Endothelial cell (in vitro differentiated cells): ENCODE results near the gene SHLD2. TPM values are rescaled to one million over a fixed set of nuclear protein-coding genes. Genes with fewer than 3 reads are reported as not detected.
A peak's percentile ranks its signal among the peaks of the same experiment; 100 is the strongest.

Experiments used
- DNase-seq: peaks from one replicate; pipeline ENCODE4 v3.0.0; 2021; ENCODE audit warnings: low spot score
- H3K27ac Mint-ChIP-seq: one replicate; pipeline ENCODE4 v1.8.0; 2021; ENCODE audit warnings: mixed read lengths, inconsistent platforms; ENCODE audit not compliant: unreplicated experiment
- H3K27me3 Mint-ChIP-seq: one replicate; pipeline ENCODE4 v1.8.0; 2021; ENCODE audit warnings: mild to moderate bottlenecking, moderate library complexity, mixed read lengths, inconsistent platforms; ENCODE audit not compliant: unreplicated experiment
- H3K36me3 Mint-ChIP-seq: one replicate; pipeline ENCODE4 v1.8.0; 2021; ENCODE audit warnings: mild to moderate bottlenecking, low read depth, mixed read lengths, inconsistent platforms; ENCODE audit not compliant: unreplicated experiment
- H3K4me1 Mint-ChIP-seq: one replicate; pipeline ENCODE4 v1.8.0; 2021; ENCODE audit warnings: mild to moderate bottlenecking, mixed read lengths, inconsistent platforms; ENCODE audit not compliant: unreplicated experiment
- H3K4me3 Mint-ChIP-seq: one replicate; pipeline ENCODE4 v1.8.0; 2021; ENCODE audit warnings: mild to moderate bottlenecking, mixed read lengths, inconsistent platforms; ENCODE audit not compliant: unreplicated experiment
- H3K9me3 Mint-ChIP-seq: one replicate; pipeline ENCODE4 v1.8.0; 2021; ENCODE audit warnings: mixed read lengths, inconsistent platforms; ENCODE audit not compliant: unreplicated experiment
- long read RNA-seq: library from polyadenylated mRNA; unstranded; transcript quantifications from one replicate; pipeline ENCODE4 v2.0.0, GENCODE V29; 2020; ENCODE audit not compliant: unreplicated experiment
- total RNA-seq: library from RNA; stranded (reverse); fragmentation: NEBNext Ultra II Directional; extraction: Animal tissue kit (Norgen Biotek cat#: 25700); gene quantifications from one replicate; pipeline ENCODE4 v1.2.1, GENCODE V29; 2021; ENCODE audit not compliant: unreplicated experiment
- TF ChIP-seq, protein P1 (sequence below): fragments of 200-600 bp; sonication (generic); IDR thresholded peaks from one replicate; pipeline ENCODE4 v1.5.0; 2021; ENCODE audit warnings: antibody characterized with exemption; ENCODE audit not compliant: unreplicated experiment

The SHLD2 gene, protein sequence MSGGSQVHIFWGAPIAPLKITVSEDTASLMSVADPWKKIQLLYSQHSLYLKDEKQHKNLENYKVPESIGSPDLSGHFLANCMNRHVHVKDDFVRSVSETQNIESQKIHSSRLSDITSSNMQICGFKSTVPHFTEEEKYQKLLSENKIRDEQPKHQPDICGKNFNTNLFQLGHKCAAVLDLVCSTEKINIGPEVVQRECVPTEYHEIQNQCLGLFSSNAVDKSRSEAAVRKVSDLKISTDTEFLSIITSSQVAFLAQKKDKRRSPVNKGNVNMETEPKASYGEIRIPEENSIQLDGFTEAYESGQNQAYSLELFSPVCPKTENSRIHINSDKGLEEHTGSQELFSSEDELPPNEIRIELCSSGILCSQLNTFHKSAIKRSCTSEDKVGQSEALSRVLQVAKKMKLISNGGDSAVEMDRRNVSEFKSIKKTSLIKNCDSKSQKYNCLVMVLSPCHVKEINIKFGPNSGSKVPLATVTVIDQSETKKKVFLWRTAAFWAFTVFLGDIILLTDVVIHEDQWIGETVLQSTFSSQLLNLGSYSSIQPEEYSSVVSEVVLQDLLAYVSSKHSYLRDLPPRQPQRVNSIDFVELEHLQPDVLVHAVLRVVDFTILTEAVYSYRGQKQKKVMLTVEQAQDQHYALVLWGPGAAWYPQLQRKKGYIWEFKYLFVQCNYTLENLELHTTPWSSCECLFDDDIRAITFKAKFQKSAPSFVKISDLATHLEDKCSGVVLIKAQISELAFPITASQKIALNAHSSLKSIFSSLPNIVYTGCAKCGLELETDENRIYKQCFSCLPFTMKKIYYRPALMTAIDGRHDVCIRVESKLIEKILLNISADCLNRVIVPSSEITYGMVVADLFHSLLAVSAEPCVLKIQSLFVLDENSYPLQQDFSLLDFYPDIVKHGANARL
- total RNA-seq, result 16.1 TPM
- long read RNA-seq, partial matches to known transcripts, result 2 of 5 reads
- long read RNA-seq, other reads (novel, unspliced or antisense), result 2 of 5 reads

DNA sequence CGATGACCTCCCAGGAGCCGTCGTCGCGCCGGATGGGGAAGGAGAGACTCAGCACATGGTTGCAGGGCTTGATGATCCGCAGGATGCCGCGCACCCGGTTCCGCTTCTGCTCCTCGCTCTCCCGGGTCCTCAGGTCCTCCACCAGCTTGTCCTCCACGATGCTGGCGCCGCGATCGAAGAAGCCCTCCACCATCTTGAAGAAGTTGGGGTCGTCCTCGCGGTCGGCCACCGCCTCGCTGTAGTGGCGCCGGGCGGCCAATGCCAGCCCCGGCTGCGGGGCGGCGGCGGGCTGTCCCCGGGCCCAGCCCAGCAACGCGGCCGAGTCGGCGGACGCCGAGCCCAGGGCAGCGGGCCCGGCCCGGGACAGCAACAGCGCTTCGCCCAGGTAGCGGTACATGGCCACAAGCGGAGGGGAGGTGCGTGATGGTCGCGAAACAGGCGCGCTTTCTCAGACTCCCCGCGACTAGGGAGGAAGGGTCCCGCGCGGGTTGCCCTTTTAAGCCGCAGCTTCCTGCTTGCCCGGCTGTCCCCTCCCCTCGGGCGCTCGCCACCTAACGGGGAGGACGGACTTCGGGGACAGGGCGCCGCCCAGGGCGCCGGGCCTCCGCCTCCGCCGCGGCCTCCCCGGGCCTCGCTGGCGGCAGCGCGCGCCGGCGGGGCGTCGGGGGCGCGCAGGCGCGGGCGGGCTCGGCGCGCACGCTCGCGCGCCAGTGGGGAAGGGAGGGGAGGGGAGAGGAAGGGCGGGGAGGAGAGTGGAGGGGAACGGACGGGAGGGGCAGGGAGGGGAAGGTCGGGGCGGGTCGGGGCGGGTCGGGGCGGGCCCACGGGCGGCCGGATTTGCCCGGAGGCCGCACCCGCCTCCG, at the start of gene SHLD2, which contains the start of gene GLUD1:
Gene SHLD2 (plus strand): TSS at position 834 of the 863 bp plus-strand sequence. CDS start 56,149 bp downstream, outside the sequence.
Gene GLUD1 (minus strand): TSS at position 471 of the 863 bp plus-strand sequence. CDS start 74 bp downstream, at position 397.
- peaks cover 10% of the 10 kb centered on the region for H3K27me3 Mint-ChIP-seq

DNA sequence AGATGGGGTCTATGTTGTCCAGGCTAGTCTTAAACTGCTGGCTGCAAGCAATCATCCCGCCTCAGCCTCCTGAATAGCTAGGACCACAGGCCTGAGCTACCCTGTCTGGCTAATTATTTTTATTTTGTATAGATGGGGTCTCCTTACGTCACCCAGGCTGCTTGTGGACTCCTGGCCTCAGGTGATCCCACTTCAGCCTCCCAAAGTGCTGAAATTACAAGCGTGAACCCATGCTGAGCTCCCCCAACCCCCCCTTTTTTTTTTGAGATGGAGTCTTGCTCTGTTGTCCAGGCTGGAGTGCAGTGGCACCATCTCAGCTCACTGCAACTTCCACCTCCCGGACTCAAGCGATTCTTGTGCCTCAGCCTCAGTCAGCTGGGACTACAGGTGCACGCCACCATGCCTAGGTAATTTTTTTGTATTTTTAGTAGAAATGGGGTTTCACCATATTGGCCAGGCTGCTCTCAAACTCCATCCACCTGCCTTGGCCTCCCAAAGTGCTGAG, 49.5 kb upstream of the SHLD2 start:
- H3K27ac Mint-ChIP-seq, result no peak overlapping the region
- no peaks in the 10 kb centered on the region for H3K4me1 Mint-ChIP-seq
- no peaks in the 10 kb centered on the region for H3K9me3 Mint-ChIP-seq
- TF ChIP-seq, protein P1, sequence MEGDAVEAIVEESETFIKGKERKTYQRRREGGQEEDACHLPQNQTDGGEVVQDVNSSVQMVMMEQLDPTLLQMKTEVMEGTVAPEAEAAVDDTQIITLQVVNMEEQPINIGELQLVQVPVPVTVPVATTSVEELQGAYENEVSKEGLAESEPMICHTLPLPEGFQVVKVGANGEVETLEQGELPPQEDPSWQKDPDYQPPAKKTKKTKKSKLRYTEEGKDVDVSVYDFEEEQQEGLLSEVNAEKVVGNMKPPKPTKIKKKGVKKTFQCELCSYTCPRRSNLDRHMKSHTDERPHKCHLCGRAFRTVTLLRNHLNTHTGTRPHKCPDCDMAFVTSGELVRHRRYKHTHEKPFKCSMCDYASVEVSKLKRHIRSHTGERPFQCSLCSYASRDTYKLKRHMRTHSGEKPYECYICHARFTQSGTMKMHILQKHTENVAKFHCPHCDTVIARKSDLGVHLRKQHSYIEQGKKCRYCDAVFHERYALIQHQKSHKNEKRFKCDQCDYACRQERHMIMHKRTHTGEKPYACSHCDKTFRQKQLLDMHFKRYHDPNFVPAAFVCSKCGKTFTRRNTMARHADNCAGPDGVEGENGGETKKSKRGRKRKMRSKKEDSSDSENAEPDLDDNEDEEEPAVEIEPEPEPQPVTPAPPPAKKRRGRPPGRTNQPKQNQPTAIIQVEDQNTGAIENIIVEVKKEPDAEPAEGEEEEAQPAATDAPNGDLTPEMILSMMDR, result no peak
- no peaks in the 10 kb centered on the region for H3K27me3 Mint-ChIP-seq
- no peak overlapping the region for H3K4me3 Mint-ChIP-seq
- no peak for DNase-seq
- peaks cover 6% of the 10 kb centered on the region for H3K36me3 Mint-ChIP-seq

More for the DNA sequence above, at the start of gene SHLD2, which contains the start of gene GLUD1:
- H3K4me1 Mint-ChIP-seq, result peaks cover 28% of the 10 kb centered on the region
- TF ChIP-seq, protein P1, result no peak
- H3K27ac Mint-ChIP-seq, result peak within 1 kb of the TSS; percentile 93
- H3K9me3 Mint-ChIP-seq, result no peaks in the 10 kb centered on the region
- H3K4me3 Mint-ChIP-seq, result peak within 1 kb of the TSS; percentile 97
- peaks cover 4% of the 10 kb centered on the region for H3K36me3 Mint-ChIP-seq
- DNase-seq, result peak; percentile 90

DNA sequence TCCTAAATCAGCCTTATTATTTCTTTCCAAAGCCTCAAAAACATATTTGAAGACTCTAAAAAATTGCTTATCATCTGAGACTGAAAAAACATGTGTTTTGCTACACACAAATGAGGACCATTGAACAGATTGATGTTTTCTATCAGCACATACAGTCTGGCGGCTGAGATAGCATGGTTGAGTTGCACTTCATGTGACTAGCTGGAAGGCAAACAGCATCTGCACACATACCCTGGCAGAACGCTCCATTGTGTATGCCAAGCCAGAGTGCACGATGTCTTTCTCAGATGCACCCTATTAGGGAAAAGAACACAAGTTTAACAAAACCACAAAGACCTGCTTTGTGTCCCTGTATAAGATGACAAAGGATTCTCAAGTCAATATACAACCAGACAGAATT, 41.9 kb upstream of the SHLD2 start:
- DNase-seq, result no peak

DNA sequence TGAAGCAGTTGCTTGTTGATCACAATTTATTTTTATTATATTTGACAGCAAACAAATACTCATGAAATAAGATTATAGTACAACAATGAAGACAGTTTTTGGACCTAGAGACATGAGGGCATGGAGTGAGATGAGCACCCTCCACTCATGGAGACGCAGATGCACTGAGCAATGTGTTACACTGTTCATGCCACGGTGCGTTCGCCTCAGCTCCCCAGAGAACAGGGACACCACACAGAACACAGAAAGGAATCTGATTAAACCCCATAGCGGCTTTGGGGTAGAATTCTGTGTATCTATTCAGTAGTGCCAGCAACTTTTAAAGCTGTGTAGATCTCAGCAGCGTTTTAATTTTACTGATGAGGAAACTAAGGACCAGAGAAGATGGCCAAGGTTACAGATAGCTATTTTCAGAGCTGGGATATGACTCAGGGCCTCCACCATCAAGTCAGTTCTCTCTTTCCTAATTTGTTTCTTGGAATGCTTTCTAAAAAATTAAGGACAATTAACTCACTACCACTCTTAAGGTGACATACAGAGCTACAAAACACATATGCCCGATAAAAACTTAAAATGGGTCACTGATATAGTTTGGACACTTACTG, 41.3 kb upstream of the SHLD2 start:
- H3K27ac Mint-ChIP-seq, result no peak overlapping the region
- no peak for DNase-seq
- no peaks in the 10 kb centered on the region for H3K9me3 Mint-ChIP-seq
- H3K27me3 Mint-ChIP-seq, result no peaks in the 10 kb centered on the region
- no peak overlapping the region for H3K4me3 Mint-ChIP-seq
- no peaks in the 10 kb centered on the region for H3K4me1 Mint-ChIP-seq
- peaks cover 12% of the 10 kb centered on the region for H3K36me3 Mint-ChIP-seq
- TF ChIP-seq, protein P1, result no peak

More for the DNA sequence above, 41.9 kb upstream of the SHLD2 start:
- no peaks in the 10 kb centered on the region for H3K9me3 Mint-ChIP-seq
- no peaks in the 10 kb centered on the region for H3K27me3 Mint-ChIP-seq
- no peaks in the 10 kb centered on the region for H3K4me1 Mint-ChIP-seq
- no peak overlapping the region for H3K27ac Mint-ChIP-seq
- no peak overlapping the region for H3K4me3 Mint-ChIP-seq
- peaks cover 12% of the 10 kb centered on the region for H3K36me3 Mint-ChIP-seq
- TF ChIP-seq, protein P1, result no peak
